CD4-positive, alpha-beta T cell treated with Interleukin-4 for 1 hour (primary cell): ENCODE measurements around the gene EIF6.
"Not testable (repeated sequence)": the region's sequence is repeated elsewhere in the genome, so short reads cannot be mapped to it uniquely, and the experiment has no call there.

ENCODE experiments used
- DNase-seq, 2 donors: peaks; one replicate each; pipeline ENCODE4 v3.0.0-alpha.2; 2020 to 2022

The EIF6 gene

GRCh38 chr20:35254448-35254999 lies 30.0 kb downstream of the EIF6 start:
- no peak for DNase-seq

GRCh38 chr20:35253010-35253409 lies 31.6 kb downstream of the EIF6 start:
- no peak for DNase-seq

GRCh38 chr20:35252598-35252997 lies 32.0 kb downstream of the EIF6 start:
- DNase-seq: not testable (repeated sequence)

GRCh38 chr20:35252037-35252461 lies 32.5 kb downstream of the EIF6 start:
- DNase-seq: peak; percentile 41 to 62

- DNase-seq: no peak
Measured at GRCh38 chr20:35251613-35251940, 33.0 kb downstream of the EIF6 start.

- DNase-seq: no peak
Measured at GRCh38 chr20:35248641-35249475, 35.7 kb downstream of the EIF6 start.

- no peak for DNase-seq
Measured at GRCh38 chr20:35246723-35247122, 37.8 kb downstream of the EIF6 start.

- no peak for DNase-seq
Measured at GRCh38 chr20:35243986-35244385, 40.6 kb downstream of the EIF6 start.

GRCh38 chr20:35243317-35243716 lies 41.3 kb downstream of the EIF6 start:
- no peak for DNase-seq

GRCh38 chr20:35240811-35241293 lies 43.7 kb downstream of the EIF6 start:
- DNase-seq: no peak

GRCh38 chr20:35240083-35240810 lies 44.3 kb downstream of the EIF6 start:
- no peak for DNase-seq

GRCh38 chr20:35238735-35239134 lies 45.8 kb downstream of the EIF6 start:
- DNase-seq: no peak

GRCh38 chr20:35238170-35238569 lies 46.4 kb downstream of the EIF6 start:
- no peak for DNase-seq

GRCh38 chr20:35237486-35237885 lies 47.1 kb downstream of the EIF6 start:
- no peak for DNase-seq

- no peak for DNase-seq
Measured at GRCh38 chr20:35235881-35236280, 48.7 kb downstream of the EIF6 start.

GRCh38 chr20:35232575-35232974 lies 52.0 kb downstream of the EIF6 start:
- DNase-seq: no peak
